IMR-90 (cell line): ENCODE data around the gene GARIN5A. TPM values are rescaled to one million over a fixed set of nuclear protein-coding genes. Genes with fewer than 3 reads are reported as not detected.

ENCODE experiments used
- ATAC-seq: fragments of 200-7000 bp; cut with Tn5 transposase; 2 replicates; pipeline ENCODE4 v1.9.1; 2020; ENCODE audit warnings: low read depth, mild to moderate bottlenecking, moderate library complexity
- BruUV-seq: library from RNA; stranded (reverse); fragments of 400-500 nt; replicated peaks from 2 replicates; lab custom pipeline; 2021; lab: Mats Ljungman, UMichigan
- CTCF ChIA-PET: fragments of 300-600 bp; formaldehyde crosslinking; extraction: SDS; loops from one replicate; lab custom pipeline; 2021; ENCODE audit warnings: antibody characterized with exemption; lab: Yijun Ruan, JAX
- POLR2A ChIA-PET: fragments of 300-600 bp; sonication (Branson Sonifier 250); formaldehyde crosslinking; loops from one replicate; lab custom pipeline; 2022; ENCODE audit warnings: antibody characterized with exemption; ENCODE audit not compliant: unreplicated experiment; lab: Charles Lee
- DNase-seq: peaks from one replicate; pipeline ENCODE4 v3.0.0; 2013
- H2AFZ ChIP-seq: replicated peaks from 2 replicates; pipeline ENCODE3; 2013; ENCODE audit warnings: low read length, mild to moderate bottlenecking; ENCODE audit not compliant: poor library complexity
- H2AK5ac ChIP-seq: 2 replicates; pipeline ENCODE4 v1.6.1; 2013; ENCODE audit warnings: low read depth, low read length, inconsistent platforms
- H2AK9ac ChIP-seq: replicated peaks from 2 replicates; pipeline ENCODE3; 2013; ENCODE audit warnings: mild to moderate bottlenecking, low read depth, low read length, moderate library complexity; ENCODE audit not compliant: poor library complexity
- H2BK120ac ChIP-seq: 2 replicates; pipeline ENCODE4 v1.6.1; 2013; ENCODE audit warnings: low read depth, low read length, inconsistent platforms
- H2BK15ac ChIP-seq: 3 replicates; pipeline ENCODE4 v1.6.1; 2013; ENCODE audit warnings: low read depth, low read length, inconsistent platforms
- H2BK20ac ChIP-seq: 2 replicates; pipeline ENCODE4 v1.6.1; 2013; ENCODE audit warnings: low read depth, mild to moderate bottlenecking, inconsistent platforms, low read length, moderate library complexity
- H2BK5ac ChIP-seq: 2 replicates; pipeline ENCODE4 v1.6.1; 2013; ENCODE audit warnings: mild to moderate bottlenecking, low read depth, low read length, inconsistent platforms; ENCODE audit not compliant: poor library complexity, severe bottlenecking
- H3K14ac ChIP-seq: replicated peaks from 2 replicates; pipeline ENCODE4 v1.6.1; 2013; ENCODE audit warnings: low read depth, low read length, inconsistent platforms
- H3K18ac ChIP-seq: 2 replicates; pipeline ENCODE4 v1.6.1; 2013; ENCODE audit warnings: low read depth, low read length, control low read depth
- H3K23ac ChIP-seq: 2 replicates; pipeline ENCODE4 v1.6.1; 2013; ENCODE audit warnings: low read depth, low read length, inconsistent platforms
- H3K27ac ChIP-seq: 2 replicates; pipeline ENCODE4 v1.5.1; 2013; ENCODE audit warnings: mild to moderate bottlenecking, control low read depth, low read length; ENCODE audit not compliant: insufficient read depth
- H3K27me3 ChIP-seq: 2 replicates; pipeline ENCODE4 v1.6.1; 2013; ENCODE audit warnings: low read length; ENCODE audit not compliant: control insufficient read depth, insufficient read depth
- H3K36me3 ChIP-seq: 2 replicates; pipeline ENCODE4 v1.6.1; 2013; ENCODE audit warnings: low read length, mixed read lengths; ENCODE audit not compliant: control insufficient read depth, insufficient read depth
- H3K4ac ChIP-seq: 2 replicates; pipeline ENCODE4 v1.6.1; 2013; ENCODE audit warnings: low read depth, low read length, inconsistent platforms
- H3K4me1 ChIP-seq: 2 replicates; pipeline ENCODE4 v1.6.1; 2013; ENCODE audit warnings: low read length, mixed read lengths; ENCODE audit not compliant: control insufficient read depth, insufficient read depth
- H3K4me2 ChIP-seq: 2 replicates; pipeline ENCODE4 v1.6.1; 2013; ENCODE audit warnings: low read depth, mild to moderate bottlenecking, control low read depth, low read length, moderate library complexity
- H3K4me3 ChIP-seq: 2 replicates; pipeline ENCODE4 v1.5.1; 2013; ENCODE audit warnings: low read depth, mild to moderate bottlenecking, control low read depth, low read length, moderate library complexity; ENCODE audit not compliant: insufficient read depth
- H3K56ac ChIP-seq: 2 replicates; pipeline ENCODE4 v1.6.1; 2013; ENCODE audit warnings: low read length, inconsistent platforms; ENCODE audit not compliant: insufficient read depth; ENCODE audit errors: extremely low read depth
- H3K79me1 ChIP-seq, 2 experiments: 2 replicates each; pipeline ENCODE4 v1.6.1; 2013; ENCODE audit warnings: low read length in 2 of 2, inconsistent platforms in 1 of 2, low read depth in 1 of 2
- H3K9ac ChIP-seq: 2 replicates; pipeline ENCODE4 v1.6.1; 2013; ENCODE audit warnings: low read depth, low read length, control low read depth
- H3K9me1 ChIP-seq: 2 replicates; pipeline ENCODE4 v1.6.1; 2013; ENCODE audit warnings: low read length, inconsistent platforms; ENCODE audit not compliant: insufficient read depth
- H3K9me3 ChIP-seq: 2 replicates; pipeline ENCODE4 v1.6.1; 2013; ENCODE audit warnings: low read length; ENCODE audit not compliant: control insufficient read depth, insufficient read depth
- H4K20me1 ChIP-seq: 2 replicates; pipeline ENCODE4 v1.6.1; 2013; ENCODE audit warnings: low read length, inconsistent platforms; ENCODE audit not compliant: insufficient read depth
- H4K5ac ChIP-seq: 2 replicates; pipeline ENCODE4 v1.6.1; 2013; ENCODE audit warnings: mild to moderate bottlenecking, low read depth, low read length, control low read depth
- H4K8ac ChIP-seq, 2 experiments: 2 replicates each; pipeline ENCODE4 v1.6.1; 2013; ENCODE audit warnings: low read depth in 2 of 2, low read length in 2 of 2, control low read depth in 1 of 2, inconsistent platforms in 1 of 2
- H4K91ac ChIP-seq: 2 replicates; pipeline ENCODE4 v1.6.1; 2013; ENCODE audit warnings: low read depth, low read length, inconsistent platforms; ENCODE audit not compliant: insufficient read depth
- CHD1 ChIP-seq: IDR thresholded peaks from 2 replicates; pipeline ENCODE4 v1.6.1; 2012; ENCODE audit warnings: low read depth, low read length, improper control_type of control experiment
- MAFK ChIP-seq: IDR thresholded peaks from 2 replicates; pipeline ENCODE4 v1.6.1; 2012; ENCODE audit warnings: low read depth, low read length, improper control_type of control experiment
- RAD21 ChIP-seq: IDR thresholded peaks from 2 replicates; pipeline ENCODE4 v1.6.1; 2012; ENCODE audit warnings: low read length, improper control_type of control experiment
- WGBS, 2 experiments: methylation state at CpG; one replicate each; pipeline versions ENCODE4 v1.1.5 to v1.1.7; 2013; ENCODE audit warnings: missing lambda C conversion rate in 2 of 2; ENCODE audit not compliant: insufficient read length in 1 of 2; ENCODE audit errors: extremely low coverage in 2 of 2; 5-methylcytosine and 5-hydroxymethylcytosine counted together
- dilution Hi-C: fragments of 300-500 bp; cut with HindIII; formaldehyde crosslinking; loops from one replicate; pipeline ENCODE4 v1.14.3; 2018; ENCODE audit warnings: low sequenced_read_pairs; ENCODE audit not compliant: unreplicated experiment
- in situ Hi-C: fragments of 300-500 bp; cut with MboI; formaldehyde crosslinking; loops from 3 replicates; pipeline ENCODE4 v1.14.3; 2019; ENCODE audit warnings: low sequenced_read_pairs, inconsistent platforms, mixed read lengths
- intact Hi-C: fragments of 100-400 bp; cut with micrococcal nuclease; formaldehyde crosslinking; loops from 2 replicates; pipeline ENCODE4 v1.10.0; 2022
- polyA plus RNA-seq, 3 experiments: library from polyadenylated mRNA; depleted of rRNA; stranded (reverse); fragments of >200 nt; gene quantifications; 2 replicates each; pipeline ENCODE4 v1.2.3, GENCODE V29; 2012; ENCODE audit warnings: low replicate concordance in 1 of 3
- total RNA-seq: library from RNA; depleted of rRNA; stranded (reverse); fragments of >200 nt; gene quantifications from 2 replicates; pipeline ENCODE4 v1.2.3, GENCODE V29; 2012

GARIN5A gene
- total and polyA plus RNA-seq, 2 of the 4 experiments (the other 2 are of a cell fraction): 0.53 TPM; not detected in 1

GRCh38 chr19:50492303-50493052 is 15.8 kb upstream of the GARIN5A start (continued):
- no peak for TF ChIP-seq MAFK

GRCh38 chr19:50490991-50491472 is 14.4 kb upstream of the GARIN5A start:
- Histone ChIP-seq H3K4ac (no peak overlapping the region), H3K36me3 (peaks cover 2% of the 10 kb centered on the region; the same call in 1 of the 2 replicates), H3K9me3 (peaks cover 6% of the 10 kb centered on the region; the same call in 1 of the 2 replicates), H3K79me1 (no peaks in the 10 kb centered on the region), H4K8ac (no peak overlapping the region), H3K27me3 (peaks cover 46% of the 10 kb centered on the region), H3K18ac (no peak overlapping the region), H4K20me1 (no peaks in the 10 kb centered on the region), H3K23ac (no peak overlapping the region), H3K27ac (no peak overlapping the region), H3K56ac (no peak overlapping the region), H3K9ac (no peak overlapping the region), H2AFZ (peak overlapping the region; percentile 63), H2BK20ac (no peak overlapping the region), H3K14ac (no peak overlapping the region), H2AK9ac (no peak overlapping the region), H2BK5ac (no peak overlapping the region), H2AK5ac (no peak overlapping the region), H3K4me2 (no peak overlapping the region), H3K4me1 (no peaks in the 10 kb centered on the region), H4K5ac (no peak overlapping the region), H4K91ac (no peak overlapping the region), H2BK15ac (no peak overlapping the region), H3K4me3 (no peak overlapping the region), H2BK120ac (no peak overlapping the region), H3K9me1 (no peaks in the 10 kb centered on the region)
- ChIA-PET CTCF (no interaction called here), POLR2A (no interaction called here)
- ATAC-seq (no peak), DNase-seq (no peak)
- 18% methylated on average over 17 of the region's 26 CpGs; no CpG with 5 or more reads in 1 of the 2 experiments for WGBS, 2 experiments
- TF ChIP-seq CHD1 (no peak), RAD21 (no peak)
- intact Hi-C loops (no loop called here), in situ Hi-C loops (no loop called here), dilution Hi-C loops (no loop called here)
- no TSS peak for BruUV-seq
